Liver (tissue), 9 donors: Measurements from ENCODE around the gene CEACAM19. TPM values are rescaled to one million over a fixed set of nuclear protein-coding genes. Genes with fewer than 3 reads are reported as not detected.

Source experiments
- DNase-seq: peaks from one replicate; pipeline ENCODE4 v3.0.0-alpha.2; 2017; ENCODE audit warnings: low spot score
- H3K27ac ChIP-seq, 2 donors: one replicate each; pipeline ENCODE4 v1.7.0; 2013; ENCODE audit warnings: inconsistent platforms in 2 of 2, low read length in 2 of 2, control low read depth in 1 of 2, low read depth in 1 of 2, mild to moderate bottlenecking in 1 of 2
- H3K27me3 ChIP-seq, 4 donors: one replicate each; pipeline versions ENCODE4 v1.6.1 to v1.7.0; 2013; ENCODE audit warnings: low read length in 3 of 4, inconsistent platforms in 1 of 4, mild to moderate bottlenecking in 1 of 4, moderate library complexity in 1 of 4; ENCODE audit not compliant: control insufficient read depth in 4 of 4, insufficient read depth in 4 of 4
- H3K36me3 ChIP-seq, 4 donors: one replicate each; pipeline versions ENCODE4 v1.6.1 to v1.7.0; 2013; ENCODE audit warnings: low read length in 3 of 4, mild to moderate bottlenecking in 3 of 4, low read depth in 1 of 4, moderate library complexity in 1 of 4; ENCODE audit not compliant: control insufficient read depth in 4 of 4, insufficient read depth in 3 of 4
- H3K4me1 ChIP-seq, 4 donors: one replicate each; pipeline versions ENCODE4 v1.6.1 to v1.7.0; 2013; ENCODE audit warnings: low read length in 3 of 4, mild to moderate bottlenecking in 3 of 4, moderate library complexity in 1 of 4; ENCODE audit not compliant: control insufficient read depth in 4 of 4, insufficient read depth in 4 of 4
- H3K4me3 ChIP-seq, 3 donors: one replicate each; pipeline versions ENCODE4 v1.6.1 to v1.7.0; 2013; ENCODE audit warnings: low read length in 3 of 3, control low read depth in 1 of 3, low read depth in 1 of 3, mild to moderate bottlenecking in 1 of 3
- H3K9ac ChIP-seq, 2 donors: one replicate each; pipeline ENCODE4 v1.7.0; 2013; ENCODE audit warnings: low read length in 2 of 2, mild to moderate bottlenecking in 2 of 2, moderate library complexity in 2 of 2, control low read depth in 1 of 2, low read depth in 1 of 2
- H3K9me3 ChIP-seq, 4 donors: one replicate each; pipeline versions ENCODE4 v1.6.1 to v1.7.0; 2013; ENCODE audit warnings: low read length in 3 of 4; ENCODE audit not compliant: control insufficient read depth in 4 of 4
- ATF3 ChIP-seq: IDR thresholded peaks from 2 replicates; pipeline ENCODE4 v1.6.1; 2016; ENCODE audit warnings: antibody characterized with exemption
- CTCF ChIP-seq: fragments of 150-350 bp; IDR thresholded peaks from 2 replicates; pipeline ENCODE4 v1.5.1; 2017; ENCODE audit warnings: improper control_type of control experiment, low read depth, low read length; ENCODE audit not compliant: missing input control
- EGR1 ChIP-seq, 2 donors: IDR thresholded peaks; 2 replicates each; pipeline ENCODE4 v1.6.1; 2016 to 2018; ENCODE audit warnings: antibody characterized with exemption in 2 of 2, low read depth in 2 of 2
- FOXA1 ChIP-seq: IDR thresholded peaks from 2 replicates; pipeline ENCODE4 v1.6.1; 2016; ENCODE audit warnings: antibody characterized with exemption
- FOXA2 ChIP-seq: IDR thresholded peaks from 2 replicates; pipeline ENCODE4 v1.6.1; 2016; ENCODE audit warnings: antibody characterized with exemption
- GABPA ChIP-seq, 2 donors: IDR thresholded peaks in 1 of 2; conservative IDR thresholded peaks in 1 of 2; 2 replicates each; pipeline ENCODE4 v1.6.1; 2016; ENCODE audit warnings: antibody characterized with exemption in 2 of 2, mild to moderate bottlenecking in 1 of 2, moderate library complexity in 1 of 2
- HNF4A ChIP-seq, 2 donors: conservative IDR thresholded peaks; 2 replicates each; pipeline ENCODE4 v1.6.1; 2016; ENCODE audit warnings: antibody characterized with exemption in 2 of 2, mild to moderate bottlenecking in 2 of 2
- HNF4G ChIP-seq: IDR thresholded peaks from 2 replicates; pipeline ENCODE4 v1.6.1; 2016; ENCODE audit warnings: antibody characterized with exemption
- JUND ChIP-seq, 2 donors: IDR thresholded peaks; 2 replicates each; pipeline ENCODE4 v1.6.1; 2016; ENCODE audit warnings: antibody characterized with exemption in 2 of 2
- MAX ChIP-seq: IDR thresholded peaks from 2 replicates; pipeline ENCODE4 v1.6.1; 2016; ENCODE audit warnings: antibody characterized with exemption
- NR2F2 ChIP-seq: IDR thresholded peaks from 2 replicates; pipeline ENCODE4 v1.6.1; 2016; ENCODE audit warnings: antibody characterized with exemption
- RAD21 ChIP-seq, 2 donors: IDR thresholded peaks; 2 replicates each; pipeline ENCODE4 v1.6.1; 2016; ENCODE audit warnings: antibody characterized with exemption in 2 of 2, mild to moderate bottlenecking in 2 of 2
- REST ChIP-seq: IDR thresholded peaks from 2 replicates; pipeline ENCODE4 v1.6.1; 2016; ENCODE audit warnings: antibody characterized with exemption, mild to moderate bottlenecking
- RXRA ChIP-seq, 2 donors: IDR thresholded peaks; 2 replicates each; pipeline ENCODE4 v1.6.1; 2017 to 2018; ENCODE audit warnings: antibody characterized with exemption in 2 of 2, mild to moderate bottlenecking in 1 of 2
- SP1 ChIP-seq: IDR thresholded peaks from 2 replicates; pipeline ENCODE4 v1.6.1; 2018; ENCODE audit warnings: antibody characterized with exemption, mild to moderate bottlenecking
- TAF1 ChIP-seq: conservative IDR thresholded peaks from 2 replicates; pipeline ENCODE4 v1.6.1; 2016; ENCODE audit warnings: antibody characterized with exemption, mild to moderate bottlenecking
- YY1 ChIP-seq: IDR thresholded peaks from 2 replicates; pipeline ENCODE4 v1.6.1; 2016; ENCODE audit warnings: antibody characterized with exemption, mild to moderate bottlenecking
- ZBTB33 ChIP-seq: IDR thresholded peaks from 2 replicates; pipeline ENCODE4 v1.6.1; 2016; ENCODE audit warnings: antibody characterized with exemption
- WGBS: extraction: QIAGEN DNeasy Blood & Tissue Kit; methylation state at CpG from one replicate; pipeline ENCODE4 v1.1.7; 2013; 5-methylcytosine and 5-hydroxymethylcytosine counted together
- polyA plus RNA-seq, 2 donors: library from polyadenylated mRNA; stranded (reverse) in 1 of 2; unstranded in 1 of 2; fragments of 200-250 nt in 1 of 2; fragments of >200 nt in 1 of 2; fragmentation: Nextera tagmentation in 1 of 2; extraction: Ambion mirVana in 1 of 2; gene quantifications; one replicate each; pipeline versions ENCODE4 v1.2.1 to v1.2.3, GENCODE V29; 2013 to 2015
- total RNA-seq, 2 donors: library from RNA; depleted of rRNA; stranded (reverse); fragments of >200 nt; gene quantifications; one replicate each; pipeline ENCODE4 v1.2.3, GENCODE V29; 2014
- donor health status: healthy.
- donor health status: healthy.
- donor health status: healthy.
- donor health status: healthy.
- donor health status: healthy.

The CEACAM19 gene
- total and polyA plus RNA-seq, 4 donors, result 0.75 to 2.6 (median 1.3) TPM

GRCh38 chr19:44707794-44708193, 36.5 kb downstream of the CEACAM19 start:
- DNase-seq, result no peak
- 96% methylated on average over 20 of the region's 20 CpGs for WGBS
- no peak overlapping the region for H3K9ac ChIP-seq
- H3K4me3 ChIP-seq, result no peak overlapping the region
- H3K36me3 ChIP-seq, result peaks cover 0 to 2% (median 0%) of the 10 kb centered on the region in 4 donors
- no peak for TF ChIP-seq RXRA (IDR thresholded peaks at IDR 0.05)
- no peak for TF ChIP-seq EGR1 (IDR thresholded peaks at IDR 0.05; ENCODE audit: low read depth in 2 of 2)
- no peak for TF ChIP-seq ZBTB33
- no peak for TF ChIP-seq MAX
- TF ChIP-seq REST, result no peak
- no peak for TF ChIP-seq RAD21 (IDR thresholded peaks at IDR 0.05)
- no peak for TF ChIP-seq NR2F2
- TF ChIP-seq HNF4G, result no peak
- no peak for TF ChIP-seq HNF4A (conservative IDR thresholded peaks at IDR 0.05)
- no peak for TF ChIP-seq FOXA1
- TF ChIP-seq FOXA2, result no peak
- TF ChIP-seq YY1, result no peak
- TF ChIP-seq ATF3, result no peak
- TF ChIP-seq GABPA (IDR thresholded peaks at IDR 0.05 in 1 of 2, conservative IDR thresholded peaks at IDR 0.05 in 1 of 2), result no peak
- no peak for TF ChIP-seq SP1
- no peak for TF ChIP-seq JUND (IDR thresholded peaks at IDR 0.05)
- TF ChIP-seq TAF1, result no peak
- TF ChIP-seq CTCF, result no peak
- H3K9me3 ChIP-seq, result no peaks in the 10 kb centered on the region
- no peaks in the 10 kb centered on the region for H3K27me3 ChIP-seq
- no peak overlapping the region for H3K27ac ChIP-seq
- H3K4me1 ChIP-seq, result no peaks in the 10 kb centered on the region
